Spleen (tissue), 11 donors: ENCODE data around the gene MYO3B. TPM values are rescaled to one million over a fixed set of nuclear protein-coding genes. Genes with fewer than 3 reads are reported as not detected.
"Not testable (repeated sequence)": the region's sequence is repeated elsewhere in the genome, so short reads cannot be mapped to it uniquely, and the experiment has no call there.

Source experiments
- DNase-seq: peaks from one replicate; pipeline ENCODE4 v3.0.0-alpha.2; 2020
- H3K27ac ChIP-seq, 8 donors: fragments of 200-600 bp; sonication (generic) in 7 of 8; 1 replicate in 4 of 8; 2 replicates in 4 of 8; pipeline versions ENCODE4 v1.5.0 to v1.8.0; 2016 to 2021; ENCODE audit warnings: inconsistent platforms in 4 of 8, mild to moderate bottlenecking in 4 of 8, moderate library complexity in 1 of 8
- H3K27me3 ChIP-seq, 7 donors: fragments of 200-600 bp; sonication (generic) in 6 of 7; replicated peaks in 1 of 7; 1 replicate in 4 of 7; 2 replicates in 3 of 7; pipeline versions ENCODE4 v1.5.0 to v1.8.0; 2016 to 2021; ENCODE audit warnings: inconsistent platforms in 3 of 7, mild to moderate bottlenecking in 1 of 7
- H3K36me3 ChIP-seq, 6 donors: fragments of 200-600 bp; sonication (generic) in 5 of 6; 1 replicate in 4 of 6; 2 replicates in 2 of 6; pipeline versions ENCODE4 v1.5.0 to v1.8.0; 2016 to 2021; ENCODE audit warnings: inconsistent platforms in 2 of 6
- H3K4me1 ChIP-seq, 6 donors: fragments of 200-600 bp; sonication (generic) in 5 of 6; 1 replicate in 3 of 6; 2 replicates in 3 of 6; pipeline versions ENCODE4 v1.5.0 to v1.8.0; 2016 to 2021; ENCODE audit warnings: inconsistent platforms in 3 of 6
- H3K4me3 ChIP-seq, 8 donors: fragments of 200-600 bp; sonication (generic) in 7 of 8; 1 replicate in 4 of 8; 2 replicates in 4 of 8; pipeline versions ENCODE4 v1.5.0 to v1.8.0; 2016 to 2021; ENCODE audit warnings: inconsistent platforms in 4 of 8, mild to moderate bottlenecking in 4 of 8, moderate library complexity in 2 of 8
- H3K9me3 ChIP-seq, 8 donors: fragments of 200-600 bp; sonication (generic) in 7 of 8; 1 replicate in 4 of 8; 2 replicates in 4 of 8; pipeline versions ENCODE4 v1.5.0 to v1.8.0; 2016 to 2021; ENCODE audit warnings: inconsistent platforms in 4 of 8
- CTCF ChIP-seq, 11 experiments: fragments of 200-600 bp in 7 of 11; fragments of 450-650 bp in 4 of 11; sonication (generic) in 4 of 11; IDR thresholded peaks in 8 of 11; conservative IDR thresholded peaks in 3 of 11; 1 replicate in 7 of 11; 2 replicates in 4 of 11; pipeline versions ENCODE4 v1.4.0 to v1.8.0; 2016 to 2021; ENCODE audit warnings: antibody characterized with exemption in 11 of 11, inconsistent platforms in 4 of 11, mild to moderate bottlenecking in 1 of 11
- POLR2A ChIP-seq, 3 donors: fragments of 450-650 bp; IDR thresholded peaks; one replicate each; pipeline ENCODE4 v1.5.1; 2017; ENCODE audit warnings: antibody characterized with exemption in 3 of 3, mild to moderate bottlenecking in 1 of 3
- POLR2AphosphoS5 ChIP-seq, 3 donors: sonication (generic); formaldehyde crosslinking; IDR thresholded peaks; one replicate each; pipeline ENCODE4 v1.5.1; 2017; ENCODE audit warnings: antibody characterized with exemption in 3 of 3
- WGBS, 5 donors: extraction: QIAGEN DNeasy Blood & Tissue Kit in 3 of 5; methylation state at CpG; one replicate each; pipeline versions ENCODE4 v1.1.5 to v1.1.7; 2013 to 2018; 5-methylcytosine and 5-hydroxymethylcytosine counted together
- intact Hi-C: fragments of 100-400 bp; cut with DNase I; formaldehyde crosslinking; loops from one replicate; pipeline ENCODE4 v1.15.0; 2023; ENCODE audit warnings: low total_unique reads
- polyA plus RNA-seq, 3 donors: library from polyadenylated mRNA; stranded (reverse); fragments of 200-250 nt; gene quantifications; one replicate each; pipeline ENCODE4 v1.2.1, GENCODE V29; 2013
- total RNA-seq, 7 donors: library from RNA; depleted of rRNA in 3 of 7; stranded (reverse); fragments of >200 nt in 3 of 7; fragmentation: NEBNext Ultra II Directional in 4 of 7; extraction: Animal tissue kit (Norgen Biotek cat#: 25700) in 4 of 7; gene quantifications; one replicate each; pipeline versions ENCODE4 v1.1.0 to v1.2.1, GENCODE V29; 2016 to 2021
- donor health status: healthy with polysubstance abuse.
- donor health status: DM: no; HTN: no; CAD: no; lungs with moderate emphysema.
- donor health status: DM: no; HTN: no; CAD: no.
- donor health status: Bipolar disorder and iron deficiency.
- donor health status: healthy.
- donor health status: DM: no; HTN: no; CAD: no.
- donor health status: DM: yes; HTN: yes; CAD: no.

The MYO3B gene
- total and polyA plus RNA-seq, 10 donors = 0.03 to 2.0 (median 0.58) TPM; not detected in 4

GRCh38 chr2:170665743-170666142 is 487.8 kb downstream of the MYO3B start:
- DNase-seq = no peak
- H3K27me3 ChIP-seq = peaks cover 0 to 7% (median 0%) of the 10 kb centered on the region in 7 donors
- no peaks in the 10 kb centered on the region for H3K9me3 ChIP-seq
- H3K27ac ChIP-seq = no peak overlapping the region
- WGBS, 5 donors = 71 to 94% (median 80%) methylated on average over 5 of the region's 5 CpGs
- no peaks in the 10 kb centered on the region for H3K4me1 ChIP-seq
- no peak overlapping the region for H3K4me3 ChIP-seq
- no peak for TF ChIP-seq CTCF (IDR thresholded peaks at IDR 0.05 in 8 of 11, conservative IDR thresholded peaks at IDR 0.05 in 3 of 11)
- no peak for TF ChIP-seq POLR2AphosphoS5 (IDR thresholded peaks at IDR 0.05)
- TF ChIP-seq POLR2A (IDR thresholded peaks at IDR 0.05) = no peak
- intact Hi-C loops = no loop called here
- no peaks in the 10 kb centered on the region for H3K36me3 ChIP-seq

- intact Hi-C loops = no loop called here
- TF ChIP-seq CTCF (IDR thresholded peaks at IDR 0.05 in 8 of 11, conservative IDR thresholded peaks at IDR 0.05 in 3 of 11) (no peak), POLR2A (IDR thresholded peaks at IDR 0.05) (no peak), POLR2AphosphoS5 (IDR thresholded peaks at IDR 0.05) (no peak)
These were observed 492.0 kb downstream of the MYO3B start for GRCh38 chr2:170669909-170670308.

GRCh38 chr2:170670651-170671050 is 492.7 kb downstream of the MYO3B start:
- TF ChIP-seq CTCF (IDR thresholded peaks at IDR 0.05 in 8 of 11, conservative IDR thresholded peaks at IDR 0.05 in 3 of 11) = no peak
- TF ChIP-seq POLR2A (IDR thresholded peaks at IDR 0.05) = no peak
- TF ChIP-seq POLR2AphosphoS5 (IDR thresholded peaks at IDR 0.05) = no peak
- no peak for DNase-seq
- no peaks in the 10 kb centered on the region for H3K9me3 ChIP-seq
- intact Hi-C loops = no loop called here
- H3K36me3 ChIP-seq = no peaks in the 10 kb centered on the region
- H3K27me3 ChIP-seq = peaks cover 0 to 7% (median 0%) of the 10 kb centered on the region in 7 donors
- no peak overlapping the region for H3K4me3 ChIP-seq
- H3K27ac ChIP-seq = no peak overlapping the region
- WGBS, 5 donors = 88 to 100% (median 92%) methylated on average over 2 of the region's 2 CpGs
- H3K4me1 ChIP-seq = no peaks in the 10 kb centered on the region

More at GRCh38 chr2:170669909-170670308, 492.0 kb downstream of the MYO3B start:
- Histone ChIP-seq H3K9me3 (no peaks in the 10 kb centered on the region), H3K27ac (no peak overlapping the region), H3K4me3 (no peak overlapping the region), H3K27me3 (peaks cover 0 to 7% (median 0%) of the 10 kb centered on the region in 7 donors), H3K4me1 (no peaks in the 10 kb centered on the region), H3K36me3 (no peaks in the 10 kb centered on the region)
- 79 to 96% (median 91%) methylated on average over 3 of the region's 3 CpGs for WGBS, 5 donors
- no peak for DNase-seq

GRCh38 chr2:170671079-170671478 is 493.1 kb downstream of the MYO3B start:
- DNase-seq = no peak
- Histone ChIP-seq H3K9me3 (no peaks in the 10 kb centered on the region), H3K36me3 (no peaks in the 10 kb centered on the region), H3K27me3 (peaks cover 0 to 7% (median 0%) of the 10 kb centered on the region in 7 donors), H3K27ac (no peak overlapping the region), H3K4me3 (no peak overlapping the region), H3K4me1 (no peaks in the 10 kb centered on the region)
- intact Hi-C loops = no loop called here
- 80 to 95% (median 86%) methylated on average over 9 of the region's 9 CpGs for WGBS, 5 donors
- TF ChIP-seq POLR2A (IDR thresholded peaks at IDR 0.05) = no peak
- TF ChIP-seq POLR2AphosphoS5 (IDR thresholded peaks at IDR 0.05) = no peak
- TF ChIP-seq CTCF (IDR thresholded peaks at IDR 0.05 in 8 of 11, conservative IDR thresholded peaks at IDR 0.05 in 3 of 11) = no peak

GRCh38 chr2:170674282-170674681 is 496.3 kb downstream of the MYO3B start:
- H3K36me3 ChIP-seq, H3K9me3 ChIP-seq, H3K27ac ChIP-seq, intact Hi-C loops, H3K4me1 ChIP-seq, H3K27me3 ChIP-seq, H3K4me3 ChIP-seq, DNase-seq: not testable (repeated sequence)
